K562 (cell line): ENCODE data around the gene AMBRA1. TPM values are rescaled to one million over a fixed set of nuclear protein-coding genes. Genes with fewer than 3 reads are reported as not detected.

ENCODE experiments used
- CBFA2T2 ChIP-seq: fragments of 450-650 bp; conservative IDR thresholded peaks from 2 replicates; pipeline ENCODE4 v1.6.1; 2017; ENCODE audit warnings: mild to moderate bottlenecking
- E4F1 ChIP-seq: fragments of 250-450 bp; sonication (Bioruptor Pico); IDR thresholded peaks from 2 replicates; pipeline ENCODE4 v1.5.0; 2021; ENCODE audit warnings: mild to moderate bottlenecking, borderline replicate concordance
- ELK3 ChIP-seq: fragments of 450-650 bp; formaldehyde crosslinking; IDR thresholded peaks from 2 replicates; pipeline ENCODE4 v1.4.0; 2020; ENCODE audit warnings: mild to moderate bottlenecking
- HNRNPL ChIP-seq: fragments of 200-400 bp; formaldehyde crosslinking; IDR thresholded peaks from 2 replicates; pipeline ENCODE4 v1.6.1; 2017; ENCODE audit warnings: low read depth, mild to moderate bottlenecking, low read length
- KLF13 ChIP-seq: fragments of 450-650 bp; IDR thresholded peaks from 2 replicates; pipeline ENCODE4 v1.6.1; 2016; ENCODE audit warnings: missing genetic modification characterization, low read depth, mild to moderate bottlenecking, missing compliant biosample characterization, moderate library complexity, borderline replicate concordance
- NR2C2 ChIP-seq, 2 experiments: fragments of 200-800 bp in 1 of 2; sonication (Bioruptor generic) in 1 of 2; sonication (generic) in 1 of 2; formaldehyde crosslinking in 1 of 2; IDR thresholded peaks; 2 replicates each; pipeline versions ENCODE4 v1.6.1 to v1.8.0; 2016 to 2022; ENCODE audit warnings: mild to moderate bottlenecking in 1 of 2, missing compliant biosample characterization in 1 of 2, missing genetic modification characterization in 1 of 2, missing genetic modification reagents in 1 of 2
- NRF1 ChIP-seq, 2 experiments: fragments of 450-650 bp; IDR thresholded peaks in 1 of 2; conservative IDR thresholded peaks in 1 of 2; 2 replicates each; pipeline ENCODE4 v1.6.1; 2014; ENCODE audit warnings: mild to moderate bottlenecking in 2 of 2
- POU5F1 ChIP-seq: fragments of 150-350 bp; IDR thresholded peaks from 2 replicates; pipeline ENCODE4 v1.6.1; 2014; ENCODE audit warnings: borderline replicate concordance, low read length, low read depth, mild to moderate bottlenecking; ENCODE audit not compliant: partially characterized antibody
- PPARD ChIP-seq: fragments of 250-450 bp; sonication (Bioruptor Pico); IDR thresholded peaks from 2 replicates; pipeline ENCODE4 v1.8.0; 2022; ENCODE audit warnings: inconsistent platforms, mild to moderate bottlenecking, moderate library complexity
- RCOR1 ChIP-seq, 2 experiments: IDR thresholded peaks; 2 replicates each; pipeline ENCODE4 v1.6.1; 2012; ENCODE audit warnings: low read depth in 2 of 2, low read length in 2 of 2, borderline replicate concordance in 1 of 2, improper control_type of control experiment in 1 of 2
- SOX6 ChIP-seq: fragments of 450-650 bp; IDR thresholded peaks from 2 replicates; pipeline ENCODE4 v1.6.1; 2014; ENCODE audit warnings: mild to moderate bottlenecking
- STAT5A ChIP-seq: IDR thresholded peaks from 2 replicates; pipeline ENCODE4 v1.6.1; 2012; ENCODE audit warnings: low read length, inconsistent platforms, borderline replicate concordance
- TARDBP ChIP-seq: fragments of 450-650 bp; IDR thresholded peaks from 2 replicates; pipeline ENCODE4 v1.6.1; 2016
- ZC3H11A ChIP-seq: IDR thresholded peaks from 2 replicates; pipeline ENCODE4 v1.6.1; 2012; ENCODE audit warnings: low read depth, low read length, improper control_type of control experiment
- ZZZ3 ChIP-seq: fragments of 450-650 bp; IDR thresholded peaks from 2 replicates; pipeline ENCODE4 v1.6.1; 2016; ENCODE audit warnings: antibody characterized with exemption, mild to moderate bottlenecking, moderate library complexity
- polyA plus RNA-seq, 8 experiments: library from polyadenylated mRNA; depleted of rRNA in 4 of 8; stranded (reverse) in 5 of 8; unstranded in 3 of 8; fragments of >200 nt; fragmentation: Nextera tagmentation in 2 of 8; fragmentation: Illumina TruSeq in 1 of 8; extraction: Ambion mirVana in 2 of 8; extraction: Trizol in 1 of 8; gene quantifications; 2 replicates each; pipeline versions ENCODE4 v1.2.1 to v1.2.3, GENCODE V29; 2011 to 2014; ENCODE audit warnings: inconsistent platforms in 1 of 8, missing spikeins in 1 of 8
- total RNA-seq, 7 experiments: library from RNA; depleted of rRNA in 6 of 7; stranded (reverse); fragments of >200 nt in 6 of 7; fragmentation: Illumina TruSeq in 2 of 7; extraction: Trizol in 2 of 7; gene quantifications; 2 replicates each; pipeline versions ENCODE4 v1.2.1 to v1.2.3, GENCODE V29; 2011 to 2021; ENCODE audit warnings: low replicate concordance in 1 of 7
- TF ChIP-seq, protein P1 (sequence below), 2 experiments: fragments of 450-650 bp in 1 of 2; sonication (generic) in 1 of 2; formaldehyde crosslinking in 1 of 2; IDR thresholded peaks; 2 replicates each; pipeline versions ENCODE4 v1.7.1 to v1.9.0; 2016 to 2022; ENCODE audit warnings: inconsistent platforms in 1 of 2, mild to moderate bottlenecking in 1 of 2, missing genetic modification reagents in 1 of 2

Gene AMBRA1
- total and polyA plus RNA-seq, 9 of the 15 experiments (the other 6 are each of a cell fraction or from before 2014, with no cell fraction given): 0.15 to 24.5 (median 13.0) TPM

DNA sequence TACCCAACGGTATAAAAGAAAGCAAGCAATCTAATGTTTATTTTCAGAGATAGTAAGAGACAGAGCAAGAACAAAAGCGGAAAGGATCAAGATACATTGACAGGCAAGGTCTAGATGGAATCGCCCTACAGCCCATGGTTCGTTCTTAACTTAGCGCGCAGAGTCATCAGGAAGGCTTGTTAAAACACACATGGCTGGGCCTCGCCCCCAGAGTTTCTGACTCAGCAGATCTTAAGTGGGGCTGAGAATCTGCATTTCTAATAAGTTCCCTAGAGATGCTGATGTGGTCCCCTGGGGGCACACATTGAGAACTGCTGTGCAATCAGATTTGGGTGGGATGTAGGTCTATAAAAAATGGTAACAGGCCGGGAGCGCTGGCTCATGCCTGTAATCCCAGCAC is 166.5 kb downstream of the AMBRA1 start (continued):
- TF ChIP-seq, protein P1, sequence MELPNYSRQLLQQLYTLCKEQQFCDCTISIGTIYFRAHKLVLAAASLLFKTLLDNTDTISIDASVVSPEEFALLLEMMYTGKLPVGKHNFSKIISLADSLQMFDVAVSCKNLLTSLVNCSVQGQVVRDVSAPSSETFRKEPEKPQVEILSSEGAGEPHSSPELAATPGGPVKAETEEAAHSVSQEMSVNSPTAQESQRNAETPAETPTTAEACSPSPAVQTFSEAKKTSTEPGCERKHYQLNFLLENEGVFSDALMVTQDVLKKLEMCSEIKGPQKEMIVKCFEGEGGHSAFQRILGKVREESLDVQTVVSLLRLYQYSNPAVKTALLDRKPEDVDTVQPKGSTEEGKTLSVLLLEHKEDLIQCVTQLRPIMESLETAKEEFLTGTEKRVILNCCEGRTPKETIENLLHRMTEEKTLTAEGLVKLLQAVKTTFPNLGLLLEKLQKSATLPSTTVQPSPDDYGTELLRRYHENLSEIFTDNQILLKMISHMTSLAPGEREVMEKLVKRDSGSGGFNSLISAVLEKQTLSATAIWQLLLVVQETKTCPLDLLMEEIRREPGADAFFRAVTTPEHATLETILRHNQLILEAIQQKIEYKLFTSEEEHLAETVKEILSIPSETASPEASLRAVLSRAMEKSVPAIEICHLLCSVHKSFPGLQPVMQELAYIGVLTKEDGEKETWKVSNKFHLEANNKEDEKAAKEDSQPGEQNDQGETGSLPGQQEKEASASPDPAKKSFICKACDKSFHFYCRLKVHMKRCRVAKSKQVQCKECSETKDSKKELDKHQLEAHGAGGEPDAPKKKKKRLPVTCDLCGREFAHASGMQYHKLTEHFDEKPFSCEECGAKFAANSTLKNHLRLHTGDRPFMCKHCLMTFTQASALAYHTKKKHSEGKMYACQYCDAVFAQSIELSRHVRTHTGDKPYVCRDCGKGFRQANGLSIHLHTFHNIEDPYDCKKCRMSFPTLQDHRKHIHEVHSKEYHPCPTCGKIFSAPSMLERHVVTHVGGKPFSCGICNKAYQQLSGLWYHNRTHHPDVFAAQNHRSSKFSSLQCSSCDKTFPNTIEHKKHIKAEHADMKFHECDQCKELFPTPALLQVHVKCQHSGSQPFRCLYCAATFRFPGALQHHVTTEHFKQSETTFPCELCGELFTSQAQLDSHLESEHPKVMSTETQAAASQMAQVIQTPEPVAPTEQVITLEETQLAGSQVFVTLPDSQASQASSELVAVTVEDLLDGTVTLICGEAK (IDR thresholded peaks at IDR 0.05): no peak
- TF ChIP-seq, protein P1 (CRISPR knock-in tag; IDR thresholded peaks at IDR 0.05): no peak
- no peak for TF ChIP-seq POU5F1
- no peak for TF ChIP-seq STAT5A
- TF ChIP-seq E4F1 (CRISPR knock-in tag): no peak
- TF ChIP-seq SOX6: peak; percentile 39; the same call in 1 of the 2 replicates
- no peak for TF ChIP-seq KLF13 (tag)
- TF ChIP-seq HNRNPL: no peak
- no peak for TF ChIP-seq TARDBP
- TF ChIP-seq PPARD: no peak
- TF ChIP-seq ZC3H11A: no peak
- no peak for TF ChIP-seq ZZZ3
- TF ChIP-seq NRF1 (conservative IDR thresholded peaks at IDR 0.05 in 1 of 2, IDR thresholded peaks at IDR 0.05 in 1 of 2): 0 out of 4 replicates have a peak, but pooled peaks of 1 of the 2 experiments have one; percentile 20
- no peak for TF ChIP-seq CBFA2T2
- TF ChIP-seq ELK3 (CRISPR knock-in tag): no peak
- TF ChIP-seq NR2C2 (CRISPR knock-in tag; IDR thresholded peaks at IDR 0.05): no peak
- no peak for TF ChIP-seq NR2C2 (tag; IDR thresholded peaks at IDR 0.05)
- TF ChIP-seq RCOR1 (IDR thresholded peaks at IDR 0.05; ENCODE audit: borderline replicate concordance in 1 of 2, low read depth in 2 of 2, low read length in 2 of 2): peak in 1 of 2 experiments; percentile 70; a peak in 2 of 4 replicates
